ENCODE data around the gene AUTS2. TPM values are rescaled to one million over a fixed set of nuclear protein-coding genes. Genes with fewer than 3 reads are reported as not detected.

AUTS2 gene
- total and polyA plus RNA-seq, 9 of the 15 experiments (the other 6 are each of a cell fraction or from before 2014, with no cell fraction given), result 0.58 TPM; not detected in 8

DNA sequence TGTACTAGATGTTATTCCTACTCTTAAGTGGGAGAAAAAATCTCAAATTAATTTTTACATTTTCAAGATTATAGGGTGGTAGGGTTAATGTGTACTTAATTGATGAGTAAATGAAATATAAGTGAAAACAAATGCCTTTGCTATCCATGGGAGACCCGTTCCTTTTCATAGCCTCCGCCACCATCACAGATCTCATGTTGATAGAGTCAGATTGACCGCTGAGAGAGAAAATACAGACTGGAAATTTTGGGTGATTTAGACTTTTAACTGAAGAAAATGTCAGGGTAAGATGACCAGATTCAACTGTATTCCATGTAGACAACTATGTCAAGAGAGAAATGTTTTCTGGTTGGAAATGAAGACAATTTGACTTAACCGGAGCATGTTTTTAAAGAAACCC lies 446.2 kb downstream of the AUTS2 start:
- no peaks in the 10 kb centered on the region for H3K27me3 ChIP-seq (ENCODE audit: control insufficient read depth in 2 of 2, insufficient read depth in 2 of 2, low read length in 2 of 2)
- no TSS peak for BruUV-seq (replicated peaks)
- no peaks in the 10 kb centered on the region for H3K36me3 ChIP-seq (ENCODE audit: control insufficient read depth, insufficient read depth, low read length)
- no peak for ATAC-seq
- no peak overlapping the region for H3K4me3 ChIP-seq
- H3K9me3 ChIP-seq (replicated peaks; ENCODE audit: control insufficient read depth, insufficient read depth, low read depth, low read length), result no peaks in the 10 kb centered on the region
- no peaks in the 10 kb centered on the region for H3K4me1 ChIP-seq (replicated peaks in 1 of 2; ENCODE audit: control insufficient read depth in 2 of 2, insufficient read depth in 2 of 2, low read length in 2 of 2)
- H3K27ac ChIP-seq (ENCODE audit: extremely low read depth, low read depth, low read length), result no peak overlapping the region
- ChIA-PET POLR2A (interaction anchor here (0.7 kb wide), 1 partner anchor 8 kb away, joined by 4 read pairs; no protein-coding TSS in a partner anchor), CTCF (ENCODE audit: low intra/inter-chr PET ratio) (no interaction called here)
- H3K9ac ChIP-seq (ENCODE audit: insufficient read depth in 1 of 2, low read depth in 2 of 2, low read length in 2 of 2), result no peak overlapping the region
- H4K20me1 ChIP-seq (replicated peaks; ENCODE audit: control insufficient read depth, insufficient read depth, low read length), result no peaks in the 10 kb centered on the region
- H3K79me2 ChIP-seq (ENCODE audit: control insufficient read depth, insufficient read depth, low read length), result no peaks in the 10 kb centered on the region
- no peak overlapping the region for H2AFZ ChIP-seq (ENCODE audit: low read depth, low read length)
- FAIRE-seq, result no peak
- in situ Hi-C loops (cut with MboI), result no loop called here
- no peak for TF ChIP-seq PPARD (CRISPR knock-in tag; IDR thresholded peaks at IDR 0.05)
- TF ChIP-seq KAT8 (IDR thresholded peaks at IDR 0.05; ENCODE audit: low read depth), result no peak
- no peak for TF ChIP-seq ZNF239 (CRISPR knock-in tag; IDR thresholded peaks at IDR 0.05)
- TF ChIP-seq SP1 (CRISPR knock-in tag; IDR thresholded peaks at IDR 0.05), result no peak
- TF ChIP-seq, protein P1, sequence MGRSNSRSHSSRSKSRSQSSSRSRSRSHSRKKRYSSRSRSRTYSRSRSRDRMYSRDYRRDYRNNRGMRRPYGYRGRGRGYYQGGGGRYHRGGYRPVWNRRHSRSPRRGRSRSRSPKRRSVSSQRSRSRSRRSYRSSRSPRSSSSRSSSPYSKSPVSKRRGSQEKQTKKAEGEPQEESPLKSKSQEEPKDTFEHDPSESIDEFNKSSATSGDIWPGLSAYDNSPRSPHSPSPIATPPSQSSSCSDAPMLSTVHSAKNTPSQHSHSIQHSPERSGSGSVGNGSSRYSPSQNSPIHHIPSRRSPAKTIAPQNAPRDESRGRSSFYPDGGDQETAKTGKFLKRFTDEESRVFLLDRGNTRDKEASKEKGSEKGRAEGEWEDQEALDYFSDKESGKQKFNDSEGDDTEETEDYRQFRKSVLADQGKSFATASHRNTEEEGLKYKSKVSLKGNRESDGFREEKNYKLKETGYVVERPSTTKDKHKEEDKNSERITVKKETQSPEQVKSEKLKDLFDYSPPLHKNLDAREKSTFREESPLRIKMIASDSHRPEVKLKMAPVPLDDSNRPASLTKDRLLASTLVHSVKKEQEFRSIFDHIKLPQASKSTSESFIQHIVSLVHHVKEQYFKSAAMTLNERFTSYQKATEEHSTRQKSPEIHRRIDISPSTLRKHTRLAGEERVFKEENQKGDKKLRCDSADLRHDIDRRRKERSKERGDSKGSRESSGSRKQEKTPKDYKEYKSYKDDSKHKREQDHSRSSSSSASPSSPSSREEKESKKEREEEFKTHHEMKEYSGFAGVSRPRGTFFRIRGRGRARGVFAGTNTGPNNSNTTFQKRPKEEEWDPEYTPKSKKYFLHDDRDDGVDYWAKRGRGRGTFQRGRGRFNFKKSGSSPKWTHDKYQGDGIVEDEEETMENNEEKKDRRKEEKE (IDR thresholded peaks at IDR 0.05; ENCODE audit: borderline replicate concordance in 1 of 2, control insufficient read depth in 1 of 2, low read depth in 2 of 2, low read length in 1 of 2), result no peak
- TF ChIP-seq, protein P2, sequence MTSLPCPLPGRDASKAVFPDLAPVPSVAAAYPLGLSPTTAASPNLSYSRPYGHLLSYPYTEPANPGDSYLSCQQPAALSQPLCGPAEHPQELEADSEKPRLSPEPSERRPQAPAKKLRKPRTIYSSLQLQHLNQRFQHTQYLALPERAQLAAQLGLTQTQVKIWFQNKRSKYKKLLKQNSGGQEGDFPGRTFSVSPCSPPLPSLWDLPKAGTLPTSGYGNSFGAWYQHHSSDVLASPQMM (CRISPR knock-in tag; IDR thresholded peaks at IDR 0.05), result no peak
- no peak for TF ChIP-seq U2AF2 (optimal IDR thresholded peaks at IDR 0.05; ENCODE audit: low read depth, low read length)
- no peak for TF ChIP-seq ARID1B (IDR thresholded peaks at IDR 0.05)
- no peak for DNase-seq (ENCODE audit: extremely low read depth in 1 of 4, low spot score in 3 of 4)
- WGBS (ENCODE audit: insufficient coverage, low coverage, missing lambda C conversion rate), result 0% methylated on average over 4 of the region's 4 CpGs
- H3K9me1 ChIP-seq (ENCODE audit: control insufficient read depth, insufficient read depth, low read length), result no peaks in the 10 kb centered on the region
- no peak overlapping the region for H3K4me2 ChIP-seq (ENCODE audit: insufficient read depth, low read length)
- intact Hi-C loops (cut with micrococcal nuclease), result no loop called here
